A549 treated with Mapracorat at 1 μM for 4 hours (cell line): ENCODE measurements around the gene OR2T2. TPM values are rescaled to one million over a fixed set of nuclear protein-coding genes. Genes with fewer than 3 reads are reported as not detected.

ENCODE experiments used
- total RNA-seq: library from RNA; stranded (reverse); fragments of 200-300 nt; extraction: Qiagen RNA extraction; gene quantifications from 5 replicates; pipeline ENCODE4 v1.2.3, GENCODE V29; 2022

Gene OR2T2, protein sequence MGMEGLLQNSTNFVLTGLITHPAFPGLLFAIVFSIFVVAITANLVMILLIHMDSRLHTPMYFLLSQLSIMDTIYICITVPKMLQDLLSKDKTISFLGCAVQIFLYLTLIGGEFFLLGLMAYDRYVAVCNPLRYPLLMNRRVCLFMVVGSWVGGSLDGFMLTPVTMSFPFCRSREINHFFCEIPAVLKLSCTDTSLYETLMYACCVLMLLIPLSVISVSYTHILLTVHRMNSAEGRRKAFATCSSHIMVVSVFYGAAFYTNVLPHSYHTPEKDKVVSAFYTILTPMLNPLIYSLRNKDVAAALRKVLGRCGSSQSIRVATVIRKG
- not detected in 5 replicates for total RNA-seq

DNA sequence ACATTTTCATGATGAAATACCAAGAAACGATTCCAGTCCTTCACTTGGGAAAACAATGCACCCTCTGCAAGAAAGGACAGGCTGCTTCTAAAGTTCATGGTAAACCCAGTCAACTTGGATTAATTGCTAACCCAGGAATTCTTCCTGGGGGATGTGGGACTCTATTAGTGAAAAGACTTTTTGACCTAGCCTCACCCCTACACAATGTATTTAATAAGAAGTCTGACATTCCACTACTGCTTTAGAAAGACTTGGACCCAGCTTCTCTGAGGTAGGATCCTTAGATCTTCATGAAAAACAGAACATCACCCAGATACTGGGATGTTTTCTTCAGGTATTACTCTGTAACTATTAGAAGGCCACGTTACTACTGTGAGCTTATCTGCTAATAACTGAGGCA lies at the start of gene OR2T2:
Gene OR2T2 (plus strand): TSS at position 239 of the 400 bp plus-strand sequence. CDS start 7,161 bp downstream, outside the sequence.

DNA sequence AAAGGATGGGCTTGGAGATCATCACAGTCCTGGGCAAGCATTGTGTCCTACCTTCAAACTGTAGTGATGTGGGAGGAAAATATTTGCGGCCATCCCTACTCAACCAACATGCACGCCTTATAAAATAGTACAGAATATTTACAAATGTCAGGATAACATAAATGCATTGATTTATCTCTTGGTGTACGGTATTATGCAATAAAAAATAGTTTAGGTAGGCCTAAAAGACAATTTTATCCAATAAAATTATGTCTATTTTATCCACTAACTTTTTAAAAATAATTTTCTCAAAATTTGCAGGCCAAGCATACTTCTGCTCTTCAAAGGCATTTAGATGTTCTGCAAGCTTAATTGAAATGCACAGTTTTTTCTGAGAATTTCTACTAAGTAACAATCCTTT lies 42.7 kb upstream of the OR2T2 start, which contains the start of gene OR2T1:
Gene OR2T1 (plus strand): TSS at position 301 of the 400 bp plus-strand sequence. CDS start 3,100 bp downstream, outside the sequence.

DNA sequence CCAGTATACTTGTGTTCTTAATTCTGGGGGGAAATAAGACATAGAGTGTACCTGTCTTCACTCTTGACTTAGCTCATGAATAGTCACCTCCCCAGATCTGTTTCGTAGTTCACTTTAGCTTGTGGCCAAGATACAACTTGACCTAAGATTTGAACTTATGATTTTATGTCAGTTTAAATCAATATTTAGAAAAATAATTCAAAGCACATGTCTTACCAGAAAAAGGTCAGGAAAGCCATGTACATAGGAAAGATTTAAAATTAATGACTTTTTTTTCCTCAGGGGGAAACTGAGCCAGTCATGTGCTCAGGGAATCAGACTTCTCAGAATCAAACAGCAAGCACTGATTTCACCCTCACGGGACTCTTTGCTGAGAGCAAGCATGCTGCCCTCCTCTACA lies 27.6 kb downstream of the OR2T2 start, which contains the start of gene OR2T3:
Gene OR2T3 (plus strand): TSS at position 301 of the 400 bp plus-strand sequence. CDS start 0 bp downstream, at position 301.

DNA sequence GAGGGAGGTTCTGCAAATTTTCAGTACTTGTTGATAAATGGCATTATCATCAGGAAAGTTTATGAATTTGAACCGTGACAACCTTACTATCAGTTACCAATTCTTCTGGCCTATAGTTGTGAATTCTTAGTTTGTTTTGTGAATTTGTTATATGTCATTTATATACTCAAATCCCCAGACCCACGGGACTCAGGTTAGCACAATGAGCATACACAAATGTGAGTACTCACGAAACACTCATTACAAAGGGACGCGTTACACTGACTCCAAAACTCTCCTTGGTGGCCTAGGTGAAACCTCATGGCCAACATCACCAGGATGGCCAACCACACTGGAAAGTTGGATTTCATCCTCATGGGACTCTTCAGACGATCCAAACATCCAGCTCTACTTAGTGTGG lies 42.9 kb downstream of the OR2T2 start, which contains the start of gene OR2T5:
Gene OR2T5 (plus strand): TSS at position 301 of the 400 bp plus-strand sequence. CDS start 0 bp downstream, at position 301.

Other genes starting within 250 kb of the OR2T2 start
- gene OR2M3, start 248.4 kb upstream of the OR2T2 start, total RNA-seq, result not detected in 5 replicates
- not detected in 5 replicates for gene OR2M4, start 214.2 kb upstream of the OR2T2 start, total RNA-seq
- gene OR2T33, start 167.7 kb upstream of the OR2T2 start, total RNA-seq, result not detected in 5 replicates
- not detected in 5 replicates for gene OR2T12, start 142.2 kb upstream of the OR2T2 start, total RNA-seq
- not detected in 5 replicates for gene OR2M7, start 121.1 kb upstream of the OR2T2 start, total RNA-seq
- not detected in 5 replicates for gene OR14C36, start 96.9 kb upstream of the OR2T2 start, total RNA-seq
- not detected in 5 replicates for gene OR2T4, start 84.0 kb upstream of the OR2T2 start, total RNA-seq
- not detected in 5 replicates for gene OR2T6, start 69.9 kb upstream of the OR2T2 start, total RNA-seq
- not detected in 5 replicates for gene OR2T1, start 42.6 kb upstream of the OR2T2 start, total RNA-seq
- gene OR2T3, start 27.7 kb downstream of the OR2T2 start, total RNA-seq, result not detected in 5 replicates
- gene OR2T5, start 43.0 kb downstream of the OR2T2 start, total RNA-seq, result not detected in 5 replicates
- gene OR2G6, start 62.4 kb downstream of the OR2T2 start, total RNA-seq, result not detected in 5 replicates
- not detected in 5 replicates for gene OR2T29, start 117.1 kb downstream of the OR2T2 start, total RNA-seq
- gene OR2T34, start 129.1 kb downstream of the OR2T2 start, total RNA-seq, result not detected in 5 replicates
- gene OR2T10, start 152.1 kb downstream of the OR2T2 start, total RNA-seq, result not detected in 5 replicates
- gene OR2T11, start 189.5 kb downstream of the OR2T2 start, total RNA-seq, result not detected in 5 replicates
- gene OR2T35, start 199.6 kb downstream of the OR2T2 start, total RNA-seq, result not detected in 5 replicates
- gene OR2T27, start 209.9 kb downstream of the OR2T2 start, total RNA-seq, result not detected in 5 replicates